GM21576 (cell line): ENCODE results near the gene MAPK8IP1.
"Not testable (repeated sequence)": the region's sequence is repeated elsewhere in the genome, so short reads cannot be mapped to it uniquely, and the experiment has no call there.

Source experiments
- ATAC-seq: cut with Tn5 transposase; IDR thresholded peaks from one replicate; pipeline ENCODE4 v1.9.1; 2021; ENCODE audit warnings: mild to moderate bottlenecking, moderate library complexity; ENCODE audit not compliant: unreplicated experiment

MAPK8IP1 gene

GRCh38 chr11:45889555-45889954, 4.1 kb downstream of the MAPK8IP1 start:
- ATAC-seq: no peak

GRCh38 chr11:45889966-45890365, 4.5 kb downstream of the MAPK8IP1 start:
- no peak for ATAC-seq

- no peak for ATAC-seq
Measured at GRCh38 chr11:45890886-45891550, 5.6 kb downstream of the MAPK8IP1 start.

- no peak for ATAC-seq
Measured at GRCh38 chr11:45892856-45893255, 7.4 kb downstream of the MAPK8IP1 start.

GRCh38 chr11:45894555-45895247, 9.2 kb downstream of the MAPK8IP1 start:
- no peak for ATAC-seq

GRCh38 chr11:45895553-45896259, 10.3 kb downstream of the MAPK8IP1 start:
- no peak for ATAC-seq

GRCh38 chr11:45896422-45896984, 11.1 kb downstream of the MAPK8IP1 start:
- no peak for ATAC-seq

- ATAC-seq: no peak
Measured at GRCh38 chr11:45897556-45897955, 12.1 kb downstream of the MAPK8IP1 start.

GRCh38 chr11:45899086-45899447, 13.6 kb downstream of the MAPK8IP1 start:
- no peak for ATAC-seq

- ATAC-seq: no peak
Measured at GRCh38 chr11:45899448-45900174, 14.2 kb downstream of the MAPK8IP1 start.

GRCh38 chr11:45900175-45900800, 14.8 kb downstream of the MAPK8IP1 start:
- not testable (repeated sequence) for ATAC-seq

GRCh38 chr11:45900916-45901617, 15.6 kb downstream of the MAPK8IP1 start:
- ATAC-seq: no peak

GRCh38 chr11:45901626-45902025, 16.2 kb downstream of the MAPK8IP1 start:
- no peak for ATAC-seq

GRCh38 chr11:45902452-45903380, 17.3 kb downstream of the MAPK8IP1 start:
- ATAC-seq: no peak

- ATAC-seq: no peak
Measured at GRCh38 chr11:45904309-45904915, 19.0 kb downstream of the MAPK8IP1 start.

GRCh38 chr11:45905095-45905494, 19.6 kb downstream of the MAPK8IP1 start:
- ATAC-seq: no peak

GRCh38 chr11:45905576-45905975, 20.1 kb downstream of the MAPK8IP1 start:
- ATAC-seq: not testable (repeated sequence)

GRCh38 chr11:45906096-45906682, 20.7 kb downstream of the MAPK8IP1 start:
- no peak for ATAC-seq
